H1 (cell line): ENCODE measurements around the gene TBC1D4.

Experiments used
- CTCF ChIP-seq, 3 experiments: IDR thresholded peaks; 1 replicate in 2 of 3; 2 replicates in 1 of 3; pipeline versions ENCODE4 v1.5.1 to v1.6.1; 2011; ENCODE audit warnings: low read length in 3 of 3, mild to moderate bottlenecking in 3 of 3, inconsistent platforms in 2 of 3, low read depth in 1 of 3, moderate library complexity in 1 of 3; ENCODE audit not compliant: insufficient read depth in 1 of 3; ENCODE audit errors: control extremely low read depth in 1 of 3
- MAFK ChIP-seq: IDR thresholded peaks from 2 replicates; pipeline ENCODE4 v1.6.1; 2012; ENCODE audit warnings: low read depth, mild to moderate bottlenecking, improper control_type of control experiment, low read length
- POLR2A ChIP-seq, 2 experiments: IDR thresholded peaks; 1 replicate in 1 of 2; 2 replicates in 1 of 2; pipeline ENCODE4 v1.6.1; 2011; ENCODE audit warnings: low read depth in 2 of 2, low read length in 2 of 2, mild to moderate bottlenecking in 2 of 2; ENCODE audit errors: control extremely low read depth in 1 of 2
- POLR2AphosphoS5 ChIP-seq: IDR thresholded peaks from 2 replicates; pipeline ENCODE4 v1.6.1; 2011; ENCODE audit warnings: low read depth, low read length
- RFX5 ChIP-seq: IDR thresholded peaks from 2 replicates; pipeline ENCODE4 v1.6.1; 2011; ENCODE audit warnings: low read depth, low read length, improper control_type of control experiment, borderline replicate concordance

GRCh38 chr13:75353781-75354193, 128.2 kb downstream of the TBC1D4 start:
- TF ChIP-seq POLR2AphosphoS5 (no peak), RFX5 (no peak), CTCF (IDR thresholded peaks at IDR 0.05; ENCODE audit: control extremely low read depth in 1 of 3, insufficient read depth in 1 of 3, low read depth in 1 of 3, low read length in 3 of 3) (no peak), MAFK (no peak), POLR2A (IDR thresholded peaks at IDR 0.05; ENCODE audit: control extremely low read depth in 1 of 2, low read depth in 2 of 2, low read length in 2 of 2) (no peak)
